Measurements from ENCODE around the gene PANX3.

Gene PANX3

GRCh38 chr11:124658986-124659385, 47.8 kb downstream of the PANX3 start:
- peaks cover 7% of the 10 kb centered on the region for H3K36me3 Mint-ChIP-seq (ENCODE audit: low read depth)
- H3K4me1 Mint-ChIP-seq (ENCODE audit: low read depth): no peaks in the 10 kb centered on the region
- no peak overlapping the region for H3K4me3 Mint-ChIP-seq

GRCh38 chr11:124661553-124661952, 50.3 kb downstream of the PANX3 start:
- DNase-seq: no peak
- Mint-ChIP-seq H3K9me3 (no peaks in the 10 kb centered on the region), H3K4me1 (ENCODE audit: low read depth) (no peaks in the 10 kb centered on the region), H3K27me3 (no peaks in the 10 kb centered on the region), H3K36me3 (ENCODE audit: low read depth) (peaks cover 9% of the 10 kb centered on the region), H3K27ac (no peak overlapping the region), H3K4me3 (no peak overlapping the region)

More at GRCh38 chr11:124658986-124659385, 47.8 kb downstream of the PANX3 start:
- Mint-ChIP-seq H3K27ac (no peak overlapping the region), H3K9me3 (no peaks in the 10 kb centered on the region), H3K27me3 (no peaks in the 10 kb centered on the region)
- DNase-seq: no peak

GRCh38 chr11:124662106-124662505, 50.9 kb downstream of the PANX3 start:
- no peak overlapping the region for H3K4me3 Mint-ChIP-seq
- DNase-seq: no peak
- H3K9me3 Mint-ChIP-seq: no peaks in the 10 kb centered on the region
- H3K27me3 Mint-ChIP-seq: no peaks in the 10 kb centered on the region
- H3K4me1 Mint-ChIP-seq (ENCODE audit: low read depth): no peaks in the 10 kb centered on the region
- no peak overlapping the region for H3K27ac Mint-ChIP-seq
- H3K36me3 Mint-ChIP-seq (ENCODE audit: low read depth): peaks cover 8% of the 10 kb centered on the region

GRCh38 chr11:124663861-124664260, 52.6 kb downstream of the PANX3 start:
- Mint-ChIP-seq H3K36me3 (ENCODE audit: low read depth) (peaks cover 3% of the 10 kb centered on the region), H3K4me3 (no peak overlapping the region), H3K4me1 (ENCODE audit: low read depth) (no peaks in the 10 kb centered on the region), H3K27ac (no peak overlapping the region), H3K27me3 (no peaks in the 10 kb centered on the region), H3K9me3 (no peaks in the 10 kb centered on the region)
- no peak for DNase-seq

GRCh38 chr11:124667601-124668000, 56.4 kb downstream of the PANX3 start:
- no peaks in the 10 kb centered on the region for H3K27me3 Mint-ChIP-seq
- DNase-seq: no peak
- peaks cover 17% of the 10 kb centered on the region for H3K4me1 Mint-ChIP-seq (ENCODE audit: low read depth)
- no peaks in the 10 kb centered on the region for H3K9me3 Mint-ChIP-seq
- H3K4me3 Mint-ChIP-seq: no peak overlapping the region
- H3K36me3 Mint-ChIP-seq (ENCODE audit: low read depth): peaks cover 3% of the 10 kb centered on the region
- H3K27ac Mint-ChIP-seq: no peak overlapping the region

- Mint-ChIP-seq H3K27ac (no peak overlapping the region), H3K36me3 (ENCODE audit: low read depth) (peaks cover 6% of the 10 kb centered on the region), H3K4me1 (ENCODE audit: low read depth) (peaks cover 25% of the 10 kb centered on the region), H3K9me3 (no peaks in the 10 kb centered on the region), H3K27me3 (no peaks in the 10 kb centered on the region), H3K4me3 (no peak overlapping the region)
- peak; percentile 44 for DNase-seq
Observed at GRCh38 chr11:124669193-124669592, 58.0 kb downstream of the PANX3 start.
